ENCODE results near the gene TMEM129. TPM values are rescaled to one million over a fixed set of nuclear protein-coding genes. Genes with fewer than 3 reads are reported as not detected.

The TMEM129 gene, protein sequence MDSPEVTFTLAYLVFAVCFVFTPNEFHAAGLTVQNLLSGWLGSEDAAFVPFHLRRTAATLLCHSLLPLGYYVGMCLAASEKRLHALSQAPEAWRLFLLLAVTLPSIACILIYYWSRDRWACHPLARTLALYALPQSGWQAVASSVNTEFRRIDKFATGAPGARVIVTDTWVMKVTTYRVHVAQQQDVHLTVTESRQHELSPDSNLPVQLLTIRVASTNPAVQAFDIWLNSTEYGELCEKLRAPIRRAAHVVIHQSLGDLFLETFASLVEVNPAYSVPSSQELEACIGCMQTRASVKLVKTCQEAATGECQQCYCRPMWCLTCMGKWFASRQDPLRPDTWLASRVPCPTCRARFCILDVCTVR
- 29.8 and 31.0 TPM in 2 replicates for total RNA-seq (2022)
- Bru-seq, nascent RNA: percentile 53 among the genes with signal in this experiment
- percentile 74 among the genes with signal in this experiment for BruChase-seq, experiment 1, labeled RNA remaining after a 6-hour chase
- BruChase-seq, experiment 2, labeled RNA remaining after a 2-hour chase: percentile 63 among the genes with signal in this experiment
- long read RNA-seq, transcript TMEM129-202 (4 exons, 2,810 nt): major isoform, 48 of 69 reads
- long read RNA-seq, partial matches to known transcripts: 5 of 69 reads
- long read RNA-seq, other reads (novel, unspliced or antisense): 15 of 69 reads

DNA sequence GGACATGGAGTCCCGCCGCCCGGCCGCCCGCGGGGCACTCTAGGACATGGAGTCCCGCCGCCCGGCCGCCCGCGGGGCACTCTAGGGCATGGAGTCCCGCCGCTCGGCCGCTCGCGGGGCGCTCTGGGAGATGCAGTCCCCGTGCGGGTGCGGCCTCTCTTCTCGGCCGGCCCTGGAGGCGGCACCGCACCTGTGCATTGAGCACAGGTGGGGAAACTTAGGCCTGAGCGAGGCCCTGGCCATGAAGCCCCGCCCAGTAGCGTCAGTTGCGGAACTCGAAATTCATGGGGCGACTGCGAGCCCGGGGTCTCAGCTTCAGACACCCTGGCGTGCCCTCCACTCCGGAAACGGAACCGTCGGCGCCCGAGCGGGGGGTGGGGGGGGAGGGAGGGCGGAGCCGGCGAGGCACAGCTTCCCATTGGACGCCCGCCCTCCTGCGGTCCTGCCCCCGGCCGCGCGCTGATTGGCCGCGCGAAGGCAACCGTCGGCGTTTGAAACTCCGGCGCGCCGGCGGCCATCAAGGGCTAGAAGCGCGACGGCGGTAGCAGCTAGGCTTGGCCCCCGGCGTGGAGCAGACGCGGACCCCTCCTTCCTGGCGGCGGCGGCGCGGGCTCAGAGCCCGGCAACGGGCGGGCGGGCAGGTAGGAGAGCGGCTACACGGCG, at the start of gene TMEM129, which contains the start of gene TACC3:
Gene TMEM129 (minus strand): TSS at position 321 of the 663 bp plus-strand sequence. CDS start 486 bp downstream, outside the sequence.
Gene TACC3 (plus strand): TSS at position 519 of the 663 bp plus-strand sequence. CDS start 1,901 bp downstream, outside the sequence.
- peak within 1 kb of the TSS; percentile 95 for H3K4me3 Mint-ChIP-seq (ENCODE audit: low read depth, unreplicated experiment)
- H3K4me1 Mint-ChIP-seq (ENCODE audit: low read depth, unreplicated experiment): peaks cover 20% of the 10 kb centered on the region
- no peaks in the 10 kb centered on the region for H3K9me3 Mint-ChIP-seq (ENCODE audit: low read depth, unreplicated experiment)
- TF ChIP-seq, protein P1, sequence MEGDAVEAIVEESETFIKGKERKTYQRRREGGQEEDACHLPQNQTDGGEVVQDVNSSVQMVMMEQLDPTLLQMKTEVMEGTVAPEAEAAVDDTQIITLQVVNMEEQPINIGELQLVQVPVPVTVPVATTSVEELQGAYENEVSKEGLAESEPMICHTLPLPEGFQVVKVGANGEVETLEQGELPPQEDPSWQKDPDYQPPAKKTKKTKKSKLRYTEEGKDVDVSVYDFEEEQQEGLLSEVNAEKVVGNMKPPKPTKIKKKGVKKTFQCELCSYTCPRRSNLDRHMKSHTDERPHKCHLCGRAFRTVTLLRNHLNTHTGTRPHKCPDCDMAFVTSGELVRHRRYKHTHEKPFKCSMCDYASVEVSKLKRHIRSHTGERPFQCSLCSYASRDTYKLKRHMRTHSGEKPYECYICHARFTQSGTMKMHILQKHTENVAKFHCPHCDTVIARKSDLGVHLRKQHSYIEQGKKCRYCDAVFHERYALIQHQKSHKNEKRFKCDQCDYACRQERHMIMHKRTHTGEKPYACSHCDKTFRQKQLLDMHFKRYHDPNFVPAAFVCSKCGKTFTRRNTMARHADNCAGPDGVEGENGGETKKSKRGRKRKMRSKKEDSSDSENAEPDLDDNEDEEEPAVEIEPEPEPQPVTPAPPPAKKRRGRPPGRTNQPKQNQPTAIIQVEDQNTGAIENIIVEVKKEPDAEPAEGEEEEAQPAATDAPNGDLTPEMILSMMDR (IDR thresholded peaks at IDR 0.05; ENCODE audit: unreplicated experiment): no peak
- H3K27me3 Mint-ChIP-seq (ENCODE audit: unreplicated experiment): no peaks in the 10 kb centered on the region
- no TSS peak for BruUV-seq (replicated peaks)
- peaks cover 80% of the 10 kb centered on the region for H3K36me3 Mint-ChIP-seq (ENCODE audit: insufficient read depth, unreplicated experiment)
- peak within 1 kb of the TSS; percentile 91 for H3K27ac Mint-ChIP-seq (ENCODE audit: unreplicated experiment)
- intact Hi-C loops (cut with micrococcal nuclease; ENCODE audit: unreplicated experiment): no loop called here
- peak; percentile 95 for DNase-seq
- CTCF ChIA-PET: interaction anchor here (0.9 to 1.4 kb wide), 2 partner anchors 28 to 47 kb away, joined by 3 to 8 read pairs; no protein-coding TSS in a partner anchor

DNA sequence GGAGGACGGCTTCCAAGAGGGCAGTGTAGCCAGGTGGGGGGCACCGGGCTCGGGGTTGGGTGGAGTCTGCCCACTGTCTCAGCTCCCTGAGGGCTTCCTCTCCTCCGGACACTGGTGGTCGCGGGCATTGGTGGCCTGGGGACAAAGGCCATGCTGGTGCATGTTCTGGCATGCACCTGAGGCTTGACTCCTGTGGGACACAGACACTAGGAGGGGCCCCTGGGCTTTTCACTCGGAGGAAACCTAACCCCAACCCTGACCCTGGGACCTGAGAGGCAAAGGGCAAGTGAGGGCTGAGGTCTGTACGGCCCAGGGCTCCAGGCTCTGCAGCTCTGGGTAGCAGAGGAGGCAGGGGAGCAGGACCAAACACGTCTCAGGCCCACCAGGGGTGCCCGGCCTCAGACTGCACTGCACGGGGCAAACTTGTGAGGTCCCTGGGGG, 49.7 kb upstream of the TMEM129 start:
- H3K36me3 Mint-ChIP-seq (ENCODE audit: insufficient read depth, unreplicated experiment): peaks cover 10% of the 10 kb centered on the region
- H3K27me3 Mint-ChIP-seq (ENCODE audit: unreplicated experiment): no peaks in the 10 kb centered on the region
- H3K9me3 Mint-ChIP-seq (ENCODE audit: low read depth, unreplicated experiment): no peaks in the 10 kb centered on the region
- H3K27ac Mint-ChIP-seq (ENCODE audit: unreplicated experiment): no peak overlapping the region
- intact Hi-C loops (cut with micrococcal nuclease; ENCODE audit: unreplicated experiment): no loop called here
- TF ChIP-seq, protein P1 (IDR thresholded peaks at IDR 0.05; ENCODE audit: unreplicated experiment): no peak
- BruUV-seq (replicated peaks): no TSS peak
- peaks cover 8% of the 10 kb centered on the region for H3K4me1 Mint-ChIP-seq (ENCODE audit: low read depth, unreplicated experiment)
- H3K4me3 Mint-ChIP-seq (ENCODE audit: low read depth, unreplicated experiment): no peak overlapping the region
- no peak for DNase-seq
- CTCF ChIA-PET: no interaction called here

DNA sequence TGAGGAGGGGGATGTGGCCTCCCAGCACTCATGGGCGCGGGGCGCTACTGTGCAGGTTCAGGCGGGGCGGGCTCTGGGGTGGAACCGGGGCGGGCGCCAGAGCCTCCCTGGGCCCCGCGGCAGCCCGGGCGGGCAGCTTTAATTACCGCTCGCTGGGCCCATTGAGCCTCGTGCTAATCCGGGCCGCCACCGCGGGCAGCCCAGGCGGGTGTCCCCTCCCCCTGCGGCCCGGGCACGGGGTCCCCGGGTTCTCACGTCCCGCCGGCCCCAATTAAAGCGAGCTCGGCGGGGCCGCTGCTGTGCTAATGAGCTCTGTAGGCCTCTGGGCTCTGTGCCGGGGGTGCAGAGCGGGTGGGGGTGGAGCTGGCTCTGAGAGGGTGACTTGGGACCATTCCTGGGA, 49.1 kb upstream of the TMEM129 start:
- no peak for DNase-seq
- Mint-ChIP-seq H3K36me3 (ENCODE audit: insufficient read depth, unreplicated experiment) (peaks cover 10% of the 10 kb centered on the region), H3K4me3 (ENCODE audit: low read depth, unreplicated experiment) (no peak overlapping the region), H3K4me1 (ENCODE audit: low read depth, unreplicated experiment) (peaks cover 14% of the 10 kb centered on the region), H3K27ac (ENCODE audit: unreplicated experiment) (no peak overlapping the region), H3K9me3 (ENCODE audit: low read depth, unreplicated experiment) (no peaks in the 10 kb centered on the region), H3K27me3 (ENCODE audit: unreplicated experiment) (no peaks in the 10 kb centered on the region)
- intact Hi-C loops (cut with micrococcal nuclease; ENCODE audit: unreplicated experiment): no loop called here
- CTCF ChIA-PET: no interaction called here
- no TSS peak for BruUV-seq (replicated peaks)
- TF ChIP-seq, protein P1 (IDR thresholded peaks at IDR 0.05; ENCODE audit: unreplicated experiment): no peak

DNA sequence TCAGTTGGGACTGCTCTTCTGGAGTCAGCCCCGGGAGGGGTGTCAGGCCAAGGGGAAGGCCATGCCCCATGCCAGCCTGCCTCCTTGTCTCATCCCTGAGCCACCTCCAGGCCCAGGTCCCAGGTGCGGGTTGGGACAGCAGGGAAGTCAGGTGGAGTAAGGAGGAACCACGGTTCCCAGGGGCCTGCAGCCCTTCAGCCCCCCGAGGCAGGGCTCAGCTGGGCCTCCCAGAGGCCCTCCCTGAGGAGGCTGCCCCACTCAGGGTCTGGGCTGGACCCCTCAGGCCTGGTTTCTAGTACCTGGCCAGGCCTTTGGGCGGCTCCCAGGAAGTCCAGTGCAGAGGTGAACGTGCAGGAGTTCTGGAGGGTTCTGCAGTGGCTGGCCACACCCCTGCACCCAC, 48.6 kb upstream of the TMEM129 start:
- DNase-seq: no peak
- intact Hi-C loops (cut with micrococcal nuclease; ENCODE audit: unreplicated experiment): no loop called here
- Mint-ChIP-seq H3K27me3 (ENCODE audit: unreplicated experiment) (no peaks in the 10 kb centered on the region), H3K9me3 (ENCODE audit: low read depth, unreplicated experiment) (no peaks in the 10 kb centered on the region), H3K4me3 (ENCODE audit: low read depth, unreplicated experiment) (no peak overlapping the region), H3K36me3 (ENCODE audit: insufficient read depth, unreplicated experiment) (peaks cover 10% of the 10 kb centered on the region), H3K4me1 (ENCODE audit: low read depth, unreplicated experiment) (peaks cover 14% of the 10 kb centered on the region), H3K27ac (ENCODE audit: unreplicated experiment) (no peak overlapping the region)
- CTCF ChIA-PET: no interaction called here
- TF ChIP-seq, protein P1 (IDR thresholded peaks at IDR 0.05; ENCODE audit: unreplicated experiment): no peak
- BruUV-seq (replicated peaks): no TSS peak
